HG03108 (cell line): ENCODE results near the gene ATP4A.

Source experiments
- ATAC-seq: cut with Tn5 transposase; IDR thresholded peaks from one replicate; pipeline ENCODE4 v1.9.1; 2021; ENCODE audit warnings: moderate library complexity; ENCODE audit not compliant: unreplicated experiment

ATP4A gene

DNA sequence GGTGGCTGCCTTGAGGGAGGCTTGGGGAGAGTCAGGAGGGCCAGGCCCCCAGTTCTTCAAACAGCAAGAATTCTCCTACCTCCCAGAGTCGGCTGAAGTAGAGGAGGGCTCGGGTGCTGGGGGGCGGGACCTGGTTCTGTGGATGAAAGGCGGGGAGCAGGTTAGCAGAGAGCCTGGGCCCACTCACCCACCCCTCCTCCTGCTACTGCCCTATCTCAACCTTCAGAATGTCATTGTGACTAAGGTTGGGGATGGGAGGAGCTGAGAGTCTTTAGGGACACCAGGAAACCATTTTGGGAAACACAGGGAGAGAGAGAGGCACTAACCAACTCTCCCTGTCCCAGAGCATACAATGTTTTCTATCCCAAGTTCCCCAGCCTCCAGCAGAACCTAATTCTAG is 60.7 kb downstream of the ATP4A start:
- ATAC-seq, result no peak

DNA sequence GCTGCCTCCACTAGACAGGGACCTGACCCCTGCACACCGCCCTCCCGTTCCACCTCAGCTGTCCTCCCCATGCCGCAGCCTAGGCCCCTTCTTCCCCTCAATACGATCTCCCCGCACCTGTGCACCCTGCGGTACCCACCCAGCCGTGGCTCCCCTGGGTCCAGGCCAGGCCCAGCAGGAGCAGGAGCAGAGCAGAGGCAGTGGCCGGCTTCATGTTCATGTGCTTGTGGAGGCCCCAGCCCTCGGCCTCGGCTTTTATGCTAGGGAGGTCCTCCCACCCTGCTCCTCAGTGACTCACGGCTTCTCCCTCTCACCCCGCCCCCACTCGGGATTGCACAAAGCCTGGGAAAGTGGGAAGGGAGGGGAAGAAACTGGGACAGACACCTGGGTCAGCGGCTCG is 61.8 kb downstream of the ATP4A start:
- no peak for ATAC-seq

DNA sequence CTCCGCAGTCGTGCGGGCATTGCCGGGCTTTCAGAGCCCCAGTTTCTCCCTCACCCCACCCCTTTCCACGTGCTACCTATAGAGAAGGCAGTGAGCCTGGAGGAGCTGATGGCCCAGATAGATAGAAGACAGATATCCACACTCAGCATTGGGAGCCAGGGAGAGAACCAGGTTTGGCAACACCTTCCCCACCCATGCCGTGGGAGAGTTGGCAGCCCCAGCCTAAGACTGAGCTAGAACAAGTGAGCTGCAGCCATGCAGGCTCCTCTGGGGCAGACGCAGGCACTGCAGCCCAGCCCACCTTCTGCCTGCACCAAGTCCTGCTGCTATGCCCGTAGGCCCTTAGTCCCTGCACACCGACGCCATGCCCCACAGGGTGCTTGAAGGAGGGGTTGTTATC is 62.8 kb downstream of the ATP4A start:
- no peak for ATAC-seq
